HG02943 (cell line): ENCODE measurements around the gene FGFR3.

Source experiments
- ATAC-seq: cut with Tn5 transposase; IDR thresholded peaks from one replicate; pipeline ENCODE4 v1.9.1; 2021; ENCODE audit warnings: mild to moderate bottlenecking, low read depth, moderate library complexity; ENCODE audit not compliant: unreplicated experiment

The FGFR3 gene

DNA sequence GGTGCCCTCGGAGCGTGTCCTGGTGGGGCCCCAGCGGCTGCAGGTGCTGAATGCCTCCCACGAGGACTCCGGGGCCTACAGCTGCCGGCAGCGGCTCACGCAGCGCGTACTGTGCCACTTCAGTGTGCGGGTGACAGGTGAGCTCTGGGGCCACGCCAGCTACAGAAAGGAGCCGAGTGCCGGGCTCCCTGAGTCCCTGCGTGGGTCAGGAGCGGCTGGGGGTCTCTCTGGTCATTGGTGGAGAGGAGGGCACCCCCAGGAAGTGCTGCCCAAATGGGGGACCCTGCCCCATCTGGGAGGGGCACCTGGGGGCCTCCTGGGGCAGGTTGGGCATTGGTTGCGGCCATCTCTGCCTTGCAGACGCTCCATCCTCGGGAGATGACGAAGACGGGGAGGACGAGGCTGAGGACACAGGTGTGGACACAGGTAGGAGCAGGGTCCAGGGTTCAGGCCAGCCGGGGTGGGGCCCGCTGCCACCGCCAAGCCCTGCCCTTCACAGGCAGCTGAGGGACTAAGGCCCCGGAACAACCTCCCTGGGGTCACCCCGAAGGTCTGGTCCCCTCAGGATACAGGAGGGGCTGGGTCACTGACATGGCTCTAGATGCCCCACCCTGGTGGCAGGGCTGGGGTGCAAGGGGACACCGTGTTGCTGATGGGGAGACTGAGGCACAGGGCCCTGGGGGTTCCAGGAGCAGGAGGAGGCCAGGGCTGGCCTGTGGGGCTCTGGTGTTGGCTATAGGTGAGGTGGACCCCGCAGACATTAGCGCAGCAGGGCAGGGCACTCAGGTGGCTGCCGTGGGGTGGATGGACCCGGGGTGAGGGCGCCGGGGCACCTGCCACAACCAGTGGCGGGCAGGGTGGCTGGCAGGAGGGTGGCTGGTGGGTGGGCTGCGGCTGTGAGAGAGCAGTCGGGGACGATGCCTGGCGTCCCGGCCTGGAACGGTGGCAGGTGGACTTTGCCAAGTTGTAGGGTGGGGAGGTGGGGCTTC, 6.6 kb downstream of the FGFR3 start:
- no peak for ATAC-seq

DNA sequence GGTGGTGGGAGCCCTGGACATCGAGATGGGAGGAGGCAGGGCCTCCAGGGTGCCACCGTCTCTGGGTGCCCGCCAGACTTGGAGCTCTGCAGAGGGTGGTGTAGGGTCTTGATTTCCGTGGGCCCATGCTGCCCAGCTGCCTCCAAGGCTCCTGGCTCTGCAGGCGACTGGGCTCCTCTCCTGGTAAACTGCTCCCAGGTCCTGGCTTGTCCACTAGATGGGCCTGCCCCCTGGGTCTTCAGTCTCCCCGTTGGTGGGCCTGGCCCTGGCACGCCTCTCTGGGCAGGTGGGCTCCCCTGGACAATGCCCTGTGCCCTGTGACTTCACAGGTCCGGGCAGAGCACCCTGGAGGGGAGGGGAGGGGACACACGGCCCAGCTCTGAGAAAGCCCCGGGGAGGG, 7.7 kb downstream of the FGFR3 start:
- no peak for ATAC-seq

DNA sequence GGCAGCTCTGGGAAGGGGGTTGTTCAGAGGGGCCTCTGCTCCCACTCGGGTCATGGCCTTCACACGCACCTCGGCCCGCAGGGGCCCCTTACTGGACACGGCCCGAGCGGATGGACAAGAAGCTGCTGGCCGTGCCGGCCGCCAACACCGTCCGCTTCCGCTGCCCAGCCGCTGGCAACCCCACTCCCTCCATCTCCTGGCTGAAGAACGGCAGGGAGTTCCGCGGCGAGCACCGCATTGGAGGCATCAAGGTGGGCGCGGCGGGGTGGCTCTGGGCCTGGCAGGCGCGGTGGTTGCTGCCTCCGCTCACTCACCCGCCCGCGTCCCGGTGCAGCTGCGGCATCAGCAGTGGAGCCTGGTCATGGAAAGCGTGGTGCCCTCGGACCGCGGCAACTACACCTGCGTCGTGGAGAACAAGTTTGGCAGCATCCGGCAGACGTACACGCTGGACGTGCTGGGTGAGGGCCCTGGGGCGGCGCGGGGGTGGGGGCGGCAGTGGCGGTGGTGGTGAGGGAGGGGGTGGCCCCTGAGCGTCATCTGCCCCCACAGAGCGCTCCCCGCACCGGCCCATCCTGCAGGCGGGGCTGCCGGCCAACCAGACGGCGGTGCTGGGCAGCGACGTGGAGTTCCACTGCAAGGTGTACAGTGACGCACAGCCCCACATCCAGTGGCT, 8.3 kb downstream of the FGFR3 start:
- ATAC-seq, result no peak

- no peak for ATAC-seq
Observed at GRCh38 chr4:1802151-1802715, 9.1 kb downstream of the FGFR3 start.

- no peak for ATAC-seq
Observed at GRCh38 chr4:1802720-1803522, 9.8 kb downstream of the FGFR3 start.

DNA sequence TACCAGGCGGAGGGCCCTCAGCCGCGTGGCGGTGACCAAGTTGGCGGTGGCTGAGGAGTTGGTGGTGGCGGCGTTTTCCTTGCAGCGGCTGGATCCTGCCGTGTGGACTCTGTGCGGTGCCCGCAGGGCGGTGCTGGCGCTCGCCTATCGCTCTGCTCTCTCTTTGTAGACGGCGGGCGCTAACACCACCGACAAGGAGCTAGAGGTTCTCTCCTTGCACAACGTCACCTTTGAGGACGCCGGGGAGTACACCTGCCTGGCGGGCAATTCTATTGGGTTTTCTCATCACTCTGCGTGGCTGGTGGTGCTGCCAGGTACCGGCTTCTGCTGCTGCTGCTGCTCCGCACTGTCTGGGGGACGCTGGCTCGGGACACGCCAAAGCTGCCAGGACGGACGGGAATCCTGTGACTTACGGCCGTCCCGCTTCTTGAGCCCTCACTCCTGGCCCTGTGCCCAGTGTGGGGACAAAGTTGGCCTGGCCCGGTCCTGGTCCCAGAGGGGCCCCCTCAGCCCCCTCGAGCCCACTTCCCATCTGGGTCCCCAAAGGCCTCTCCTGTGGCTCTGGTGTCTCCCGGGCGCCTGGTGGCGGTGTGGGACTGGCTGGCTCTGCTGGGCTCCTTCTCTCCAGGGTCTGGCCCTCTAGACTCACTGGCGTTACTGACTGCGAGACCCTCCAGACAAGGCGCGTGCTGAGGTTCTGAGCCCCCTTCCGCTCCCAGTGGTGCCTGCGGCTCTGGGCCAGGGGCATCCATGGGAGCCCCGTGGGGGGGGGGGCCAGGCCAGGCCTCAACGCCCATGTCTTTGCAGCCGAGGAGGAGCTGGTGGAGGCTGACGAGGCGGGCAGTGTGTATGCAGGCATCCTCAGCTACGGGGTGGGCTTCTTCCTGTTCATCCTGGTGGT, 10.7 kb downstream of the FGFR3 start:
- ATAC-seq, result no peak

GRCh38 chr4:1804638-1805492, 11.8 kb downstream of the FGFR3 start:
- no peak for ATAC-seq

- no peak for ATAC-seq
Observed at GRCh38 chr4:1805493-1806222, 12.6 kb downstream of the FGFR3 start.

DNA sequence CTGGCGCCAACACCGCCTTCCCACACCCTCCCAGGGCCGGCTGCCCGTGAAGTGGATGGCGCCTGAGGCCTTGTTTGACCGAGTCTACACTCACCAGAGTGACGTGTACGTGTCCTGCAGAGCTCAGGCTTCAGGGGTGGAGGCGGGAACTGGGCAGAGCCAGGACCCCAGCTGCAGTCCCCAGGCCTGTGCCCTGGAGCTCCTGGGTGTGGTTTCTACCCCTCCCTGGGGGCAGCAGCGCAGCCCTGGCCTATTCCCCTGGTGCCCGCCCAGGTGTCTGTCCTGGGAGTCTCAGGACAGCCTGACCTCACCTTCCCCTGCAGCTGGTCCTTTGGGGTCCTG, 13.1 kb downstream of the FGFR3 start:
- ATAC-seq, result no peak

DNA sequence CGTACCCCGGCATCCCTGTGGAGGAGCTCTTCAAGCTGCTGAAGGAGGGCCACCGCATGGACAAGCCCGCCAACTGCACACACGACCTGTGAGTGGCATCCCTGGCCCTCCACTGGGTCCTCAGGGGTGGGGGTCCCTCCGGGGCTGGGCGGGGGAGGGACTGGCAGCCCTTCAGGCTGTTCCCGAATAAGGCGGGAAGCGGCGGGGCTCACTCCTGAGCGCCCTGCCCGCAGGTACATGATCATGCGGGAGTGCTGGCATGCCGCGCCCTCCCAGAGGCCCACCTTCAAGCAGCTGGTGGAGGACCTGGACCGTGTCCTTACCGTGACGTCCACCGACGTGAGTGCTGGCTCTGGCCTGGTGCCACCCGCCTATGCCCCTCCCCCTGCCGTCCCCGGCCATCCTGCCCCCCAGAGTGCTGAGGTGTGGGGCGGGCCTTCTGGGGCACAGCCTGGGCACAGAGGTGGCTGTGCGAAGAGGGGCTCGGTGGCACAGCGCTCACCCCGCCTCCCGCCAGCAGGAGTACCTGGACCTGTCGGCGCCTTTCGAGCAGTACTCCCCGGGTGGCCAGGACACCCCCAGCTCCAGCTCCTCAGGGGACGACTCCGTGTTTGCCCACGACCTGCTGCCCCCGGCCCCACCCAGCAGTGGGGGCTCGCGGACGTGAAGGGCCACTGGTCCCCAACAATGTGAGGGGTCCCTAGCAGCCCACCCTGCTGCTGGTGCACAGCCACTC, 13.7 kb downstream of the FGFR3 start:
- no peak for ATAC-seq

DNA sequence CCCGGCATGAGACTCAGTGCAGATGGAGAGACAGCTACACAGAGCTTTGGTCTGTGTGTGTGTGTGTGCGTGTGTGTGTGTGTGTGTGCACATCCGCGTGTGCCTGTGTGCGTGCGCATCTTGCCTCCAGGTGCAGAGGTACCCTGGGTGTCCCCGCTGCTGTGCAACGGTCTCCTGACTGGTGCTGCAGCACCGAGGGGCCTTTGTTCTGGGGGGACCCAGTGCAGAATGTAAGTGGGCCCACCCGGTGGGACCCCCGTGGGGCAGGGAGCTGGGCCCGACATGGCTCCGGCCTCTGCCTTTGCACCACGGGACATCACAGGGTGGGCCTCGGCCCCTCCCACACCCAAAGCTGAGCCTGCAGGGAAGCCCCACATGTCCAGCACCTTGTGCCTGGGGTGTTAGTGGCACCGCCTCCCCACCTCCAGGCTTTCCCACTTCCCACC, 14.3 kb downstream of the FGFR3 start:
- ATAC-seq, result no peak

GRCh38 chr4:1808396-1808795, 15.3 kb downstream of the FGFR3 start:
- ATAC-seq, result no peak

- no peak for ATAC-seq
Observed at GRCh38 chr4:1808851-1809753, 16.0 kb downstream of the FGFR3 start.

- no peak for ATAC-seq
Observed at GRCh38 chr4:1809754-1810502, 16.8 kb downstream of the FGFR3 start.

DNA sequence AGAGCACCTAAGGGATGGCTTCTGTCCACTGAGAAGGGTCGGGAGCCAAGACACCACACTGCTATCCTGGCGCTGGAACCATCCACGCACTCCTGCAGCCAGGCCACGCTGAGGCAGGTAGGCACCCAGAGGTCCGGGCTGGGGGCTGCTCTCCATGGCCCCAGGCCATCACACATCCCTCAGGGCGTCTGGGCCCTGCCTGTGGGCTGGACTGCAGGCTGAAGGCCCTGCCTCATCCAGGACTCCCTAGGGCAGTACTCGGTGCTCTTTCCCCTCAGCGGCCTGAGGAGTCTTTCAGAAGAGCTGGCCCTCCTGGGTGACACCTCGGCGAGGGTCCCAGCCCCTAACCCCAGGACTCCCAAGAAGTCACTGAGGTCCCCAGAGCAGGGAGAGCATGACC, 17.7 kb downstream of the FGFR3 start:
- no peak for ATAC-seq

DNA sequence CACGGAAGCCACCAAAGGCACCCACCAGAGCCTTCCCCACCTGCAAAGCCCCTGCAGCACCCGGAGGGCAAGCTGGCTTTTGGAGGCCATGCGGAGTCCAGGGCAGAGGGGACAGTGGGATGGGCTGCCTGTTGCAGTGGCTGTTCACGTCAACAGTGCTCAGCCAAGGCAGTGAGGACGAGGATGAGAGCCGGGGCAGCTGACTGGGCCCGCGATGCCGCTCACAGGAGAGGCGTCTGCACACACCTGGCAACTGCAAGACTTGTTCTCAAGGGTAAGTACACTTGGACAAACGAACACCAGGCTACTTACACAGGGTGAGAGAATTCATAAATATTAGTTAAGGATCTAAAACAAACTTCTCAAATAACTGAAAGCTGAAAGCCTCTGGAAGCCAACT, 19.6 kb downstream of the FGFR3 start:
- ATAC-seq, result no peak
